CD14-positive monocyte (primary cell): Measurements from ENCODE around the gene SMAGP. TPM values are rescaled to one million over a fixed set of nuclear protein-coding genes. Genes with fewer than 3 reads are reported as not detected.

Experiments used
- DNase-seq, 3 donors: peaks; one replicate each; pipeline ENCODE4 v3.0.0-alpha.2; 2011 to 2022
- H2AFZ ChIP-seq: 2 replicates; pipeline ENCODE4 v1.6.0; 2012; ENCODE audit warnings: mild to moderate bottlenecking, low read depth, low read length, inconsistent platforms; ENCODE audit not compliant: insufficient read depth, poor library complexity, severe bottlenecking
- H3K27ac ChIP-seq, 2 donors: 1 replicate in 1 of 2; 2 replicates in 1 of 2; pipeline ENCODE4 v1.5.1; 2012 to 2013; ENCODE audit warnings: low read length in 2 of 2, control low read depth in 1 of 2, inconsistent platforms in 1 of 2, low read depth in 1 of 2, mild to moderate bottlenecking in 1 of 2
- H3K27me3 ChIP-seq, 2 donors: one replicate each; pipeline versions ENCODE4 v1.6.0 to v1.6.1; 2011 to 2013; ENCODE audit warnings: low read length in 2 of 2; ENCODE audit not compliant: control insufficient read depth in 2 of 2, insufficient read depth in 2 of 2
- H3K36me3 ChIP-seq, 2 donors: replicated peaks in 1 of 2; 1 replicate in 1 of 2; 2 replicates in 1 of 2; pipeline versions ENCODE4 v1.5.1 to v1.6.1; 2012 to 2013; ENCODE audit warnings: low read length in 2 of 2, control low read depth in 1 of 2, inconsistent platforms in 1 of 2, mild to moderate bottlenecking in 1 of 2; ENCODE audit not compliant: insufficient read depth in 2 of 2, control insufficient read depth in 1 of 2
- H3K4me1 ChIP-seq, 2 donors: 1 replicate in 1 of 2; 2 replicates in 1 of 2; pipeline versions ENCODE4 v1.5.1 to v1.6.1; 2012 to 2013; ENCODE audit warnings: low read length in 2 of 2, control low read depth in 1 of 2, inconsistent platforms in 1 of 2, mild to moderate bottlenecking in 1 of 2, moderate library complexity in 1 of 2; ENCODE audit not compliant: insufficient read depth in 2 of 2, control insufficient read depth in 1 of 2
- H3K4me2 ChIP-seq: replicated peaks from 2 replicates; pipeline ENCODE3; 2012; ENCODE audit warnings: low read length, moderate library complexity, mild to moderate bottlenecking; ENCODE audit not compliant: poor library complexity, severe bottlenecking; ENCODE audit errors: extremely low read depth
- H3K4me3 ChIP-seq, 3 experiments: fragments of 200-600 bp in 1 of 3; sonication (generic) in 1 of 3; replicated peaks in 1 of 3; 1 replicate in 2 of 3; 2 replicates in 1 of 3; pipeline ENCODE4 v1.5.1; 2011 to 2013; ENCODE audit warnings: low read length in 3 of 3, mild to moderate bottlenecking in 3 of 3, control low read depth in 2 of 3, low read depth in 2 of 3, inconsistent platforms in 1 of 3, moderate library complexity in 1 of 3
- H3K79me2 ChIP-seq: 2 replicates; pipeline ENCODE4 v1.6.0; 2012; ENCODE audit warnings: mild to moderate bottlenecking, control low read depth, inconsistent platforms, low read length, moderate library complexity; ENCODE audit not compliant: insufficient read depth
- H3K9ac ChIP-seq: 2 replicates; pipeline ENCODE4 v1.6.0; 2017; ENCODE audit warnings: low read length, mild to moderate bottlenecking; ENCODE audit not compliant: insufficient read depth, poor library complexity, severe bottlenecking
- H3K9me3 ChIP-seq, 2 donors: replicated peaks in 1 of 2; 1 replicate in 1 of 2; 2 replicates in 1 of 2; pipeline versions ENCODE4 v1.5.1 to v1.6.1; 2012 to 2013; ENCODE audit warnings: low read length in 2 of 2, control low read depth in 1 of 2; ENCODE audit not compliant: control insufficient read depth in 1 of 2, insufficient read depth in 1 of 2
- H4K20me1 ChIP-seq: 2 replicates; pipeline ENCODE4 v1.6.0; 2012; ENCODE audit warnings: mild to moderate bottlenecking, low read length, control low read depth, moderate library complexity; ENCODE audit not compliant: insufficient read depth
- H3K27ac Mint-ChIP-seq, 7 donors: one replicate each; pipeline ENCODE4 v1.8.0; 2020; ENCODE audit warnings: mild to moderate bottlenecking in 7 of 7, mixed read lengths in 7 of 7, moderate library complexity in 6 of 7, inconsistent platforms in 2 of 7
- H3K27me3 Mint-ChIP-seq, 3 donors: one replicate each; pipeline ENCODE4 v1.8.0; 2021 to 2022; ENCODE audit warnings: low read depth in 3 of 3, mild to moderate bottlenecking in 3 of 3, mixed read lengths in 3 of 3, moderate library complexity in 3 of 3, inconsistent platforms in 1 of 3
- H3K36me3 Mint-ChIP-seq, 2 donors: one replicate each; pipeline ENCODE4 v1.8.0; 2020; ENCODE audit warnings: mixed read lengths in 2 of 2, inconsistent platforms in 1 of 2, mild to moderate bottlenecking in 1 of 2
- H3K4me1 Mint-ChIP-seq: one replicate; pipeline ENCODE4 v1.8.0; 2020; ENCODE audit warnings: mild to moderate bottlenecking, mixed read lengths
- H3K4me3 Mint-ChIP-seq, 2 donors: one replicate each; pipeline ENCODE4 v1.8.0; 2020; ENCODE audit warnings: mild to moderate bottlenecking in 2 of 2, mixed read lengths in 2 of 2, moderate library complexity in 1 of 2
- H3K9me3 Mint-ChIP-seq, 7 donors: one replicate each; pipeline ENCODE4 v1.8.0; 2020 to 2022; ENCODE audit warnings: mixed read lengths in 7 of 7, mild to moderate bottlenecking in 6 of 7, moderate library complexity in 6 of 7, inconsistent platforms in 2 of 7
- WGBS: methylation state at CpG from one replicate; pipeline ENCODE4 v1.1.5; 2013; ENCODE audit warnings: missing lambda C conversion rate; ENCODE audit not compliant: insufficient coverage; 5-methylcytosine and 5-hydroxymethylcytosine counted together
- intact Hi-C, 2 donors: fragments of 100-400 bp; cut with micrococcal nuclease; formaldehyde crosslinking; loops; one replicate each; pipeline versions ENCODE4 v1.15.0 to v1.15.1; 2023
- polyA plus RNA-seq, 3 donors: library from polyadenylated mRNA; depleted of rRNA in 1 of 3; unstranded in 2 of 3; stranded (reverse) in 1 of 3; fragments of 300-500 nt in 2 of 3; fragments of >200 nt in 1 of 3; fragmentation: Illumina TruSeq in 2 of 3; gene quantifications; 1 replicate in 2 of 3; 2 replicates in 1 of 3; pipeline ENCODE4 v1.2.3, GENCODE V29; 2012 to 2021
- TF ChIP-seq, protein P1 (sequence below): fragments of 200-600 bp; IDR thresholded peaks from one replicate; pipeline ENCODE4 v1.8.0; 2022; ENCODE audit warnings: antibody characterized with exemption, mild to moderate bottlenecking

Gene SMAGP
- polyA plus RNA-seq, 3 donors = 2.6 to 6.6 (median 3.0) TPM

DNA sequence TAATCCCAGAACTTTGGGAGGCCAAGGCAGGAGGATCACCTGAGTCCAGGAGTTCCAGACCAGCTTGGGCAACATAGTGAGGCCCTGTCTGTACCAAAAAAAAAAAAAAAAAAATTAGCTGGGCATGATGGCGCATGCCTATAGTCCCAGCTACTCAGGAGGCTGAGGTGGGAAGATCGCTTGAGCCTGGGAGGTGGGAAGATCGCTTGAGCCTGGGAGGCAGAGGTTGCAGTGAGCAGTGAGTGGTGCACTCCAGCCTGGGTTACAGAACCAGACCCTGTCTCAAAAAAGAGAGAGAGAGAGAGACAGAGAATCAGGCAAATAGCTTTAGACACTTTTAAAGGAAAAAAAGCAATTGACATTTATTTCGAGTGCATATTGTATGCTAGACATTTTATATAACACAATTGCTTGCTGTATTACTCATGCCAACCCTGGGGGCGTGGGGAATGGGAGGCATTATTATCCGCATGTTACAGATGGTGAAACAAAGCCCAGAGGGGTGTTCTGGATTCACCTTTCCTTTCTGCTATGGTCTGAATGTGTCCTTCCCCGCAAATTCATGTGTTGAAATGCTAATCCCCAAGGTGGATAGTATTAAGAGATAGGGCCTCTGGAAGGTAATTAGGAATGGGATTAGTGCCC is 62.1 kb downstream of the SMAGP start:
- no peak overlapping the region for H3K9ac ChIP-seq
- H3K4me1 ChIP-seq = no peaks in the 10 kb centered on the region
- Mint-ChIP-seq H3K4me3 (no peak overlapping the region), H3K27me3 (peaks cover 0 to 8% (median 2%) of the 10 kb centered on the region in 3 donors), H3K36me3 (no peaks in the 10 kb centered on the region), H3K4me1 (no peaks in the 10 kb centered on the region), H3K27ac (no peak overlapping the region), H3K9me3 (peaks cover 0 to 3% (median 0%) of the 10 kb centered on the region in 7 donors)
- no peaks in the 10 kb centered on the region for H3K9me3 ChIP-seq
- H3K4me3 ChIP-seq = no peak overlapping the region
- no peak overlapping the region for H3K27ac ChIP-seq
- intact Hi-C loops = no loop called here
- no peaks in the 10 kb centered on the region for H3K79me2 ChIP-seq
- no peaks in the 10 kb centered on the region for H4K20me1 ChIP-seq
- H3K27me3 ChIP-seq = no peaks in the 10 kb centered on the region
- no peaks in the 10 kb centered on the region for H3K36me3 ChIP-seq
- H2AFZ ChIP-seq = no peak overlapping the region
- no peak overlapping the region for H3K4me2 ChIP-seq
- TF ChIP-seq, protein P1, sequence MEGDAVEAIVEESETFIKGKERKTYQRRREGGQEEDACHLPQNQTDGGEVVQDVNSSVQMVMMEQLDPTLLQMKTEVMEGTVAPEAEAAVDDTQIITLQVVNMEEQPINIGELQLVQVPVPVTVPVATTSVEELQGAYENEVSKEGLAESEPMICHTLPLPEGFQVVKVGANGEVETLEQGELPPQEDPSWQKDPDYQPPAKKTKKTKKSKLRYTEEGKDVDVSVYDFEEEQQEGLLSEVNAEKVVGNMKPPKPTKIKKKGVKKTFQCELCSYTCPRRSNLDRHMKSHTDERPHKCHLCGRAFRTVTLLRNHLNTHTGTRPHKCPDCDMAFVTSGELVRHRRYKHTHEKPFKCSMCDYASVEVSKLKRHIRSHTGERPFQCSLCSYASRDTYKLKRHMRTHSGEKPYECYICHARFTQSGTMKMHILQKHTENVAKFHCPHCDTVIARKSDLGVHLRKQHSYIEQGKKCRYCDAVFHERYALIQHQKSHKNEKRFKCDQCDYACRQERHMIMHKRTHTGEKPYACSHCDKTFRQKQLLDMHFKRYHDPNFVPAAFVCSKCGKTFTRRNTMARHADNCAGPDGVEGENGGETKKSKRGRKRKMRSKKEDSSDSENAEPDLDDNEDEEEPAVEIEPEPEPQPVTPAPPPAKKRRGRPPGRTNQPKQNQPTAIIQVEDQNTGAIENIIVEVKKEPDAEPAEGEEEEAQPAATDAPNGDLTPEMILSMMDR = no peak
- DNase-seq = no peak
- WGBS = 100% methylated on average over 3 of the region's 7 CpGs

DNA sequence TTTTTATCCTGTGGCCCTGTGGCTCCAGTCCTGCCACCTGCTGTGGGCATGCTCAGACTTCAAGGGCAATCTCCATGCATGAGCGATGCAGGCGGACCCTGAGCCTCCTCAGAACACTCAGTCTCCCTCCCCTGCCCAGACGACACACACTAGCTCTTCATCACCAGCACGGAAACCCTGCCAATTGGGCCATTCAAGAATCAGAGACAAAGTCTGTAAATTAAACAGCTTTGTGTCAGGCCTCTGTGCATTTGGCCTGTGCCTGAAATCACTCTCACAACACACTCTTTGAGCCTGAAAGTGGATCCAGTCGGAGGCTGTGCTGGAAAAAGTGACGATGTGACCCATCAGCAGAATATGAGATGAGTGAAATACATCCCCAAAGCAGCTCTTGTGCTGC is 64.9 kb downstream of the SMAGP start:
- Histone ChIP-seq H4K20me1 (no peaks in the 10 kb centered on the region), H3K36me3 (no peaks in the 10 kb centered on the region), H3K4me3 (no peak overlapping the region), H3K27me3 (no peaks in the 10 kb centered on the region), H3K4me1 (no peaks in the 10 kb centered on the region), H3K4me2 (no peak overlapping the region), H3K9ac (no peak overlapping the region), H2AFZ (no peak overlapping the region), H3K27ac (no peak overlapping the region), H3K79me2 (no peaks in the 10 kb centered on the region), H3K9me3 (no peaks in the 10 kb centered on the region)
- WGBS = 96% methylated on average over 6 of the region's 6 CpGs
- intact Hi-C loops = no loop called here
- no peak overlapping the region for H3K4me3 Mint-ChIP-seq
- no peak overlapping the region for H3K27ac Mint-ChIP-seq
- no peaks in the 10 kb centered on the region for H3K4me1 Mint-ChIP-seq
- peaks cover 0 to 3% (median 0%) of the 10 kb centered on the region in 3 donors for H3K27me3 Mint-ChIP-seq
- no peak for DNase-seq
- TF ChIP-seq, protein P1 = no peak
- no peaks in the 10 kb centered on the region for H3K36me3 Mint-ChIP-seq
- H3K9me3 Mint-ChIP-seq = peaks cover 0 to 3% (median 0%) of the 10 kb centered on the region in 7 donors
